BE2C (cell line): ENCODE results near the gene OTUB1.

Experiments
- DNase-seq: peaks from one replicate; pipeline ENCODE4 v3.0.0-alpha.2; 2020
- H3K27me3 ChIP-seq: fragments of 250-450 bp; sonication (Bioruptor Pico); 2 replicates; pipeline ENCODE4 v1.5.1; 2020; ENCODE audit warnings: mild to moderate bottlenecking
- H3K36me3 ChIP-seq: fragments of 250-450 bp; sonication (Bioruptor Pico); 2 replicates; pipeline ENCODE4 v1.5.1; 2020; ENCODE audit warnings: mild to moderate bottlenecking
- H3K4me1 ChIP-seq: fragments of 250-450 bp; sonication (Bioruptor Pico); 2 replicates; pipeline ENCODE4 v1.5.1; 2020
- H3K4me3 ChIP-seq: 2 replicates; pipeline ENCODE4 v1.5.1; 2011; ENCODE audit warnings: low read depth, low read length
- H3K9me3 ChIP-seq: fragments of 250-450 bp; sonication (Bioruptor Pico); 2 replicates; pipeline ENCODE4 v1.5.1; 2020
- TF ChIP-seq, protein P1 (sequence below): IDR thresholded peaks from 2 replicates; pipeline ENCODE4 v1.5.1; 2012; ENCODE audit warnings: mild to moderate bottlenecking, low read depth, low read length

Gene OTUB1

DNA sequence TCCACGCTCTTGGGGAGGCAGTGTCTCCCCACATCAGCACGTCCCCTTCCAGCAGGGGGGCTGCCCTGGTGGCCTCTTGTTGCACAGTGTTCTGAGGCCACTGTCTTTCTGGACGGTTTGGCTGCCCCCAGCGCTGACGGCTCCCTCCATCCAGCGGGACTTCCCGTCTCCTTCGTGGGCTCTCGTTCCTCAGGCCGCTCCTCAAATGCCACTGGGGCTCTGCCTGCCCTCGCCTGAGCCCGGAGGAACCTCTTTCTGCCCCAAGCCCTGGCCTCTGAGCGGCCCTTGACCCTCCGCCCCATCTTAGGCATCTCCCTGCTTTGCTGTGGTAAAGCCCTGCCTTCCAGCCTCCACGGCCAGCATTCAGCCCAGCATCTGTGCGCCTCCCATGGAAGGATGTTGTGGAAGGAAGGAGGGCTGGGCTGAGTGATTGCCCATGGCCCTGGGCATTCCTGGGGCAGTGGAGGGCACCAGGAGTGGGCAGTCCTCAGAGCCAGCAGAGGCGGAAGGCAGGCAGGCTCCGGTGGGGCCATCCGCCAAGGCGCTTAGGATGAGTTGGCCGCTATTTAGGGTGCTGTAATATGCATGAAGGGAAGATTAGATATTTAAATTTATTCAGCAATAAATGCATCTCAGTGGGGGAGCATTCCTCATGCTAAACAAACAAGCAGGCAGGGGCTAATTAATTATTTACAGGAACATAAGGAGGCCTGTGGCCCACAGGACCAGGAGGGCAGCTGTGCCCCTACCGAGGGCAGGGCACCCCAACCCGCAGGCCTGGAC is 17.8 kb downstream of the OTUB1 start:
- Histone ChIP-seq H3K4me3 (no peak overlapping the region), H3K36me3 (no peaks in the 10 kb centered on the region; the same call in 1 of the 2 replicates), H3K27me3 (no peaks in the 10 kb centered on the region), H3K4me1 (peaks cover 1% of the 10 kb centered on the region), H3K9me3 (no peaks in the 10 kb centered on the region)
- TF ChIP-seq, protein P1, sequence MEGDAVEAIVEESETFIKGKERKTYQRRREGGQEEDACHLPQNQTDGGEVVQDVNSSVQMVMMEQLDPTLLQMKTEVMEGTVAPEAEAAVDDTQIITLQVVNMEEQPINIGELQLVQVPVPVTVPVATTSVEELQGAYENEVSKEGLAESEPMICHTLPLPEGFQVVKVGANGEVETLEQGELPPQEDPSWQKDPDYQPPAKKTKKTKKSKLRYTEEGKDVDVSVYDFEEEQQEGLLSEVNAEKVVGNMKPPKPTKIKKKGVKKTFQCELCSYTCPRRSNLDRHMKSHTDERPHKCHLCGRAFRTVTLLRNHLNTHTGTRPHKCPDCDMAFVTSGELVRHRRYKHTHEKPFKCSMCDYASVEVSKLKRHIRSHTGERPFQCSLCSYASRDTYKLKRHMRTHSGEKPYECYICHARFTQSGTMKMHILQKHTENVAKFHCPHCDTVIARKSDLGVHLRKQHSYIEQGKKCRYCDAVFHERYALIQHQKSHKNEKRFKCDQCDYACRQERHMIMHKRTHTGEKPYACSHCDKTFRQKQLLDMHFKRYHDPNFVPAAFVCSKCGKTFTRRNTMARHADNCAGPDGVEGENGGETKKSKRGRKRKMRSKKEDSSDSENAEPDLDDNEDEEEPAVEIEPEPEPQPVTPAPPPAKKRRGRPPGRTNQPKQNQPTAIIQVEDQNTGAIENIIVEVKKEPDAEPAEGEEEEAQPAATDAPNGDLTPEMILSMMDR = no peak
- DNase-seq = no peak

DNA sequence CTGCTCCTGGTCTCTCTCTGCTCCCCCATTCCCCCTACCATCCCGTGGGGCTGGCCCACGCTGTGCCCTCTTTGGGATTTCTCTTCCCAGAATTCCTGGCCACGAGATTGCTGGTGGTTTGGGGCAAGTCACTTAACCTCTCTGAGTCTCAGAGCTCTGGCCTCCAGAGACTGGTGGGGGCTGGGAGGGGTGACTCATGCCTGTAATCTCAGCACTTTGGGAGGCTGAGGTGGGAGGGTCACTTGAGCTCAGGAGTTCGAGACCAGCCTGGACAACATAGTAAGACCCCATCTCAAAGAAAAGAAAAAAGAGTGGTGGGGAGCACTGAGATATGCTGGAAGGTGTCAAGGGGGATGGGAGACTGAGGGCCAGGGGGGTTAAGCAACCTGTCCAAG is 18.3 kb downstream of the OTUB1 start:
- no peaks in the 10 kb centered on the region for H3K36me3 ChIP-seq
- H3K9me3 ChIP-seq = no peaks in the 10 kb centered on the region
- TF ChIP-seq, protein P1 = no peak
- H3K27me3 ChIP-seq = no peaks in the 10 kb centered on the region
- H3K4me3 ChIP-seq = no peak overlapping the region
- H3K4me1 ChIP-seq = no peaks in the 10 kb centered on the region
- no peak for DNase-seq

DNA sequence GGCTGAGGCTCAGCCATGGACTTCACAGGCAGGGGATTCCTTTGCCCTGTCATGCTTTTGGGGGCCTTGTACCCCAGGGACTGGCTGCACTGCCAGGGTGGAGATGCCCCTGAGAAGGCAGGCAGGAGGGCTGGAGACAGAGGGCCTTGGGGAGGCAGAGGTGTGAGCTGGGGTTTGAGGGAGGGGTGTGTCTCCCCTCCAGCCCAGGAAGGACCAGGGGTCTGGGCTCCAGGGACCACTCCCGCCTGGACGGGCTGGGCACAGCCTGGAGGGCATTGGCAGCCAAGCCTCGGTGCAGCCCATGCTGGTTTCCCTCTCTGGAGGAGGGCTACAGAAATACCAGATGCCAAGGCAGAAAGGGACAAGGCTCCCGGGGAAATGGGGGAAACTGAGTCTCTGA is 19.5 kb downstream of the OTUB1 start:
- no peaks in the 10 kb centered on the region for H3K27me3 ChIP-seq
- no peaks in the 10 kb centered on the region for H3K36me3 ChIP-seq
- H3K4me3 ChIP-seq = no peak overlapping the region
- no peak for DNase-seq
- H3K4me1 ChIP-seq = no peaks in the 10 kb centered on the region
- TF ChIP-seq, protein P1 = no peak
- no peaks in the 10 kb centered on the region for H3K9me3 ChIP-seq

DNA sequence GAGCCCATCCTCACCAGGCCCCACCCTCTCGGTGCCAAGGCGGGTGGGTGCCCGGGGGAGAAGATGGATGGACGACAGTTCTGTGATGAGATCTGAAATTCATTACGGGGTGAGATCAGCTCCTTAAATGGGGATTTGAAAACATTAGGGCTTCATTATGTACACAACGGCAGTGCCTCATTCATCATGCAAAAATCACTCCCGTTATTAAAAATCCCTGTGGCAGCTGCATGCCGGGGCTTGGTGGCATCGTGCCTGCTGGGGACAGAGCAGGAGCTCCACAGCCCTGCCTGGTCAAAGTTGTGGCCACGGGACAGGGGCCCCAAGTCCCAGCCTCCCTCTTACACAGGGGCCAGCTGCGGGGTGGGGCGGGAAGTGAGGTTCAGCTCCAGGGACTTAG is 20.2 kb downstream of the OTUB1 start:
- Histone ChIP-seq H3K27me3 (no peaks in the 10 kb centered on the region), H3K4me3 (no peak overlapping the region), H3K4me1 (no peaks in the 10 kb centered on the region), H3K9me3 (no peaks in the 10 kb centered on the region), H3K36me3 (no peaks in the 10 kb centered on the region)
- TF ChIP-seq, protein P1 = no peak
- DNase-seq = no peak

- Histone ChIP-seq H3K27me3 (no peaks in the 10 kb centered on the region), H3K9me3 (no peaks in the 10 kb centered on the region), H3K4me3 (no peak overlapping the region), H3K36me3 (no peaks in the 10 kb centered on the region), H3K4me1 (no peaks in the 10 kb centered on the region)
- TF ChIP-seq, protein P1 = no peak
- no peak for DNase-seq
Measured at GRCh38 chr11:64007160-64007628, 21.0 kb downstream of the OTUB1 start.

- Histone ChIP-seq H3K4me1 (no peaks in the 10 kb centered on the region), H3K27me3 (no peaks in the 10 kb centered on the region), H3K36me3 (no peaks in the 10 kb centered on the region), H3K9me3 (no peaks in the 10 kb centered on the region), H3K4me3 (no peak overlapping the region)
- peak; percentile 60 for DNase-seq
- TF ChIP-seq, protein P1 = 0 out of 2 replicates have a peak, but pooled peaks have one; percentile 12
Measured at GRCh38 chr11:64007629-64008282, 21.5 kb downstream of the OTUB1 start.
